Stimulated activated naive B cell treated with anti-CD40 and anti-IgM and Interleukin-4, amounts not matched to agents 10 μg/mL and 1 μg/mL and 100 μg/mL, for 72 hours (primary cell): ENCODE data around the gene KCNK10.

Experiments used
- ATAC-seq, 2 donors: fragments of 150-1000 bp; cut with Tn5 transposase; replicated peaks; 2 replicates each; pipeline ENCODE4 v1.10.0; 2021; ENCODE audit warnings: moderate library complexity in 1 of 2
- DNase-seq: peaks from one replicate; pipeline ENCODE4 v3.0.0; 2021
- H3K27ac Mint-ChIP-seq: one replicate; pipeline ENCODE4 v1.8.0; 2022; ENCODE audit warnings: mild to moderate bottlenecking, mixed read lengths
- H3K27me3 Mint-ChIP-seq, 2 donors: one replicate each; pipeline ENCODE4 v1.8.0; 2022; ENCODE audit warnings: mixed read lengths in 2 of 2
- H3K36me3 Mint-ChIP-seq, 2 donors: one replicate each; pipeline ENCODE4 v1.8.0; 2022; ENCODE audit warnings: mixed read lengths in 2 of 2, mild to moderate bottlenecking in 1 of 2
- H3K4me1 Mint-ChIP-seq, 2 donors: one replicate each; pipeline ENCODE4 v1.8.0; 2022; ENCODE audit warnings: mixed read lengths in 2 of 2, mild to moderate bottlenecking in 1 of 2
- H3K4me3 Mint-ChIP-seq, 2 donors: one replicate each; pipeline ENCODE4 v1.8.0; 2022; ENCODE audit warnings: mild to moderate bottlenecking in 2 of 2, mixed read lengths in 2 of 2, moderate library complexity in 1 of 2
- H3K9me3 Mint-ChIP-seq, 2 donors: one replicate each; pipeline ENCODE4 v1.8.0; 2022; ENCODE audit warnings: mixed read lengths in 2 of 2, mild to moderate bottlenecking in 1 of 2

KCNK10 gene

GRCh38 chr14:88185843-88186242, 137.2 kb downstream of the KCNK10 start:
- H3K4me1 Mint-ChIP-seq, result peaks cover 7 to 11% of the 10 kb centered on the region in 2 donors
- no peaks in the 10 kb centered on the region for H3K9me3 Mint-ChIP-seq
- ATAC-seq (no peak), DNase-seq (no peak)
- H3K27ac Mint-ChIP-seq, result no peak overlapping the region
- peaks cover 3 to 14% of the 10 kb centered on the region in 2 donors for H3K27me3 Mint-ChIP-seq
- H3K4me3 Mint-ChIP-seq, result no peak overlapping the region
- H3K36me3 Mint-ChIP-seq, result no peaks in the 10 kb centered on the region

- Mint-ChIP-seq H3K27me3 (peaks cover 3 to 14% of the 10 kb centered on the region in 2 donors), H3K9me3 (no peaks in the 10 kb centered on the region), H3K27ac (no peak overlapping the region), H3K36me3 (no peaks in the 10 kb centered on the region), H3K4me1 (peaks cover 7 to 11% of the 10 kb centered on the region in 2 donors), H3K4me3 (no peak overlapping the region)
- no peak for DNase-seq
- ATAC-seq, result no peak
Measured at GRCh38 chr14:88184956-88185355, 138.1 kb downstream of the KCNK10 start.

- Mint-ChIP-seq H3K27me3 (peaks cover 3 to 7% of the 10 kb centered on the region in 2 donors), H3K4me3 (no peak overlapping the region), H3K9me3 (no peaks in the 10 kb centered on the region), H3K27ac (no peak overlapping the region), H3K36me3 (no peaks in the 10 kb centered on the region), H3K4me1 (peaks cover 4 to 5% of the 10 kb centered on the region in 2 donors)
- no peak for ATAC-seq
- DNase-seq, result no peak
Measured at GRCh38 chr14:88181072-88181471, 142.0 kb downstream of the KCNK10 start.

GRCh38 chr14:88179716-88180115, 143.4 kb downstream of the KCNK10 start:
- no peaks in the 10 kb centered on the region for H3K9me3 Mint-ChIP-seq
- peaks cover 0 to 3% of the 10 kb centered on the region in 2 donors for H3K27me3 Mint-ChIP-seq
- no peak overlapping the region for H3K4me3 Mint-ChIP-seq
- ATAC-seq (peak; percentile 14 to 29), DNase-seq (no peak)
- H3K36me3 Mint-ChIP-seq, result no peaks in the 10 kb centered on the region
- no peak overlapping the region for H3K27ac Mint-ChIP-seq
- H3K4me1 Mint-ChIP-seq, result peaks cover 4 to 5% of the 10 kb centered on the region in 2 donors

GRCh38 chr14:88170333-88170732, 152.7 kb downstream of the KCNK10 start:
- peaks cover 0 to 1% of the 10 kb centered on the region in 2 donors for H3K9me3 Mint-ChIP-seq
- no peaks in the 10 kb centered on the region for H3K4me1 Mint-ChIP-seq
- DNase-seq (no peak), ATAC-seq (no peak)
- H3K4me3 Mint-ChIP-seq, result no peak overlapping the region
- H3K36me3 Mint-ChIP-seq, result peaks cover 0 to 3% of the 10 kb centered on the region in 2 donors
- H3K27me3 Mint-ChIP-seq, result peaks cover 28 to 29% of the 10 kb centered on the region in 2 donors
- no peak overlapping the region for H3K27ac Mint-ChIP-seq

DNA sequence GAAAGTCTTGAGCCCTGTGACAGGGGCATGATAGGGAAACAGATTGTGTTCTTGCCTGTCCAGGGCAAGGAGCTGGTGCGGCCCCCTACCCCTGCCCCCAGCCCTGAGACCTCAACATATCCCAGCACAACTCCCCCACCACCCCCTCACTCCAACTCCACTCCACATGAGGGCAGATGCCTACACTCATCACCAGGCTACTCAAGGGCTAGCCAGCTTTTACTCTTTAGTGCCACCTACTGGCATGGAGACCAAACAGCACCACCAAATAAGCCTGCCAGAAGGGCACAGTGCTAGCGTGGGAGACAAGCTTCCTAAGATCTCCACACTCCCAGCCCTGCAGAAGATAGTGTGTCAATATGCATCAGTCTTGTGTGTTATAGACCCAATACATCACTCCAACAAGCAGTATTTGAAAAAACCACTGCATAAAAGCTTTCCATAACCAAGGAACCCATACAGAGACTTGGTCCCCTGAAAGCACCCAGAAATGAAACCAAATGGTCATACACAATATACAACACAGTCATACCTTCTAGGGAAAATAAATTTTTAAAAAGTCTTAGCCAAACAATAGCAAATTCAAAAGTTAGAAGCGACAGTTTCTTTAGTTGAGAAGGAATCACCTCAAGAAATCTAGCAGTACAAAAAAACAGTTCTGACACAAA, 154.4 kb downstream of the KCNK10 start:
- DNase-seq (peak; percentile 24), ATAC-seq (peak; percentile 90 to 92)
- Mint-ChIP-seq H3K36me3 (peaks cover 0 to 3% of the 10 kb centered on the region in 2 donors), H3K27me3 (peaks cover 37 to 42% of the 10 kb centered on the region in 2 donors), H3K27ac (no peak overlapping the region), H3K4me1 (peaks cover 4 to 5% of the 10 kb centered on the region in 2 donors), H3K4me3 (no peak overlapping the region), H3K9me3 (peaks cover 0 to 1% of the 10 kb centered on the region in 2 donors)

- no peak overlapping the region for H3K27ac Mint-ChIP-seq
- peaks cover 0 to 3% of the 10 kb centered on the region in 2 donors for H3K36me3 Mint-ChIP-seq
- H3K4me3 Mint-ChIP-seq, result no peak overlapping the region
- H3K4me1 Mint-ChIP-seq, result peaks cover 4 to 5% of the 10 kb centered on the region in 2 donors
- peaks cover 0 to 1% of the 10 kb centered on the region in 2 donors for H3K9me3 Mint-ChIP-seq
- ATAC-seq (no peak), DNase-seq (no peak)
- peaks cover 37 to 42% of the 10 kb centered on the region in 2 donors for H3K27me3 Mint-ChIP-seq
Measured at GRCh38 chr14:88168025-88168424, 155.0 kb downstream of the KCNK10 start.

GRCh38 chr14:88166616-88167015, 156.5 kb downstream of the KCNK10 start:
- H3K9me3 Mint-ChIP-seq, result peaks cover 0 to 1% of the 10 kb centered on the region in 2 donors
- DNase-seq (no peak), ATAC-seq (no peak)
- H3K27ac Mint-ChIP-seq, result no peak overlapping the region
- no peak overlapping the region for H3K4me3 Mint-ChIP-seq
- H3K4me1 Mint-ChIP-seq, result peaks cover 4 to 5% of the 10 kb centered on the region in 2 donors
- H3K36me3 Mint-ChIP-seq, result peaks cover 0 to 3% of the 10 kb centered on the region in 2 donors
- H3K27me3 Mint-ChIP-seq, result peaks cover 27 to 34% of the 10 kb centered on the region in 2 donors

DNA sequence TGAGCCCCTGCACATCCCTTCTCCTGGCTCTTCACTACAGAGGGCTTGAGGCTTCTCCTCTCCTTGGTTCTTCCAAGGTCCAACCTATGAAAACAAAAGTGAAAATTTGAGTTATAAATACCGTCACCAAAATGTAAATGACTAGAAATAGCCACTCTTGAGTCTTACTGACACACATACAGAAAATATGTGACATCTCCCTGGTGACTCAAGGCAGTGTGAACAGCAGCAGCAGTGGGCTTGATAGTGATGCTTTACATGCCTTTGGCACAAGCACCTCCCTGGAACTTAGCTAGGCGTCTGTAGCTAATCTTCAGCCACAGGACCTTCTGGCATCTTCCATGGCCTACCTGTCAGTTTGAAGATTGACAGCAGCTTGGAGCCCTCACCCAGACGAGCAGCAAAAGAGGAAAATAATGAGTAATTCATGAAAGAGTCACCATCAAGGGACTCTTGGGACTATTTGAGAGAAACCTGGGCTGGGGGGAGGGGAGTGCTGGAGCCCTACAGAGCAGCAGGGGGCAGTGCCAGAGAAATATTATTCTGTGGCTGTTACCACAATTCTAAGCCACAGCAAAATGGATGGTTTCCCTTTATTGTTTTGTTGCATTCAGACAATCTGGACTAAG, 158.0 kb downstream of the KCNK10 start:
- ATAC-seq (peak; percentile 38 to 48), DNase-seq (no peak)
- H3K27ac Mint-ChIP-seq, result no peak overlapping the region

DNA sequence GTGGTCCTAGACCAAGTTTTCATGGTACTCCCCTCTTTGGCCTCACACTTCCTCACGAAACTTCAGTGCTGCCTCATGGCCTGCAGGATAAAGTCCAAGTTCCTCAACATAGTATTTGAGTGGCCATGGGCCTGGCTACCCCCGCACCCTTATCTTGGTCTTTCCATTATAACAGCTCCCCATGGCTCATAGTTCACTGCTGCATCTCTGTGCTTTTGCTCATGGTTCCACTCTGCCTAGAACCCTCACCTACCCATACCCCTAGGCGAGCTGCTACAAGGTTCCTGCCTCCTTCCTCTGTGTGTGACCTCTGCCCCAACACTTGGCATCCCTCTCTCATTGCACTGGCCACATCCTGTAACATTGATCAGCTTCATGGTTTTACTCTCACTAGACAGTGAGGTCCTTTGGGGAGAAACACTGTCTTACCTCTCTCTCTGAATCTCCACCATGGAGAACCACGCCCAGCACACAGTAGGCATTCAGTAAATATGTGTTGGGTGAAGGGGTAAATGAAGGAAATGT, 159.3 kb downstream of the KCNK10 start:
- Mint-ChIP-seq H3K27ac (no peak overlapping the region), H3K27me3 (peaks cover 26 to 33% of the 10 kb centered on the region in 2 donors), H3K36me3 (no peaks in the 10 kb centered on the region), H3K4me3 (no peak overlapping the region), H3K9me3 (no peaks in the 10 kb centered on the region), H3K4me1 (peaks cover 4 to 5% of the 10 kb centered on the region in 2 donors)
- ATAC-seq, result no peak
- no peak for DNase-seq

More for the DNA sequence above, 158.0 kb downstream of the KCNK10 start:
- peaks cover 0 to 2% of the 10 kb centered on the region in 2 donors for H3K36me3 Mint-ChIP-seq
- no peaks in the 10 kb centered on the region for H3K9me3 Mint-ChIP-seq
- no peak overlapping the region for H3K4me3 Mint-ChIP-seq
- H3K4me1 Mint-ChIP-seq, result peaks cover 4 to 5% of the 10 kb centered on the region in 2 donors
- H3K27me3 Mint-ChIP-seq, result peaks cover 16 to 27% of the 10 kb centered on the region in 2 donors

- ATAC-seq, result no peak
- DNase-seq, result no peak
- no peak overlapping the region for H3K4me3 Mint-ChIP-seq
- no peaks in the 10 kb centered on the region for H3K4me1 Mint-ChIP-seq
- peaks cover 15 to 25% of the 10 kb centered on the region in 2 donors for H3K27me3 Mint-ChIP-seq
- no peaks in the 10 kb centered on the region for H3K36me3 Mint-ChIP-seq
- no peak overlapping the region for H3K27ac Mint-ChIP-seq
- no peaks in the 10 kb centered on the region for H3K9me3 Mint-ChIP-seq
Measured at GRCh38 chr14:88156127-88156526, 166.9 kb downstream of the KCNK10 start.

DNA sequence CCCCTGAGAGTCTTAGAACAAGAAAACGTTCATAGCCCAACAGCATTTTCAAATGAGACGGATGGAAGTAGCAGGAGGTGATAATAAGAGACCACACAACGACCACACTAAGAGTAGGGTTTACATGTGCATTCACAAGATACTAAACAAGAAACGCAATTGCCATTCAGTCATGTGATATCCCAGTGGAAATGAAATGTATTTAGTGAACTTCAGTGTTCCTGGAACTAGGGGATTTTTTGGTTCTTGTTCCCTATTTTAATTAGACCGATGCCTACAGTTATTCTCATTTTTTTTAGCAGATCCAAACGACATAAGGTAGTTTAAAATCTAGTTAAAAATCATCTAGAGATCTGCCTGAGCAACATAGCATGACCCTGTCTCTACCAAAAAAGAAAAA, 168.1 kb downstream of the KCNK10 start:
- ATAC-seq, result no peak

GRCh38 chr14:88154321-88154720, 168.7 kb downstream of the KCNK10 start:
- Mint-ChIP-seq H3K36me3 (no peaks in the 10 kb centered on the region), H3K27ac (no peak overlapping the region), H3K4me1 (no peaks in the 10 kb centered on the region), H3K4me3 (no peak overlapping the region), H3K9me3 (no peaks in the 10 kb centered on the region), H3K27me3 (peaks cover 13 to 16% of the 10 kb centered on the region in 2 donors)
- ATAC-seq (no peak), DNase-seq (no peak)

More for the DNA sequence above, 168.1 kb downstream of the KCNK10 start:
- no peak for DNase-seq
- H3K36me3 Mint-ChIP-seq, result no peaks in the 10 kb centered on the region
- H3K27me3 Mint-ChIP-seq, result peaks cover 18% of the 10 kb centered on the region in 2 donors
- H3K27ac Mint-ChIP-seq, result no peak overlapping the region
- H3K4me3 Mint-ChIP-seq, result no peak overlapping the region
- H3K4me1 Mint-ChIP-seq, result no peaks in the 10 kb centered on the region
- no peaks in the 10 kb centered on the region for H3K9me3 Mint-ChIP-seq

DNA sequence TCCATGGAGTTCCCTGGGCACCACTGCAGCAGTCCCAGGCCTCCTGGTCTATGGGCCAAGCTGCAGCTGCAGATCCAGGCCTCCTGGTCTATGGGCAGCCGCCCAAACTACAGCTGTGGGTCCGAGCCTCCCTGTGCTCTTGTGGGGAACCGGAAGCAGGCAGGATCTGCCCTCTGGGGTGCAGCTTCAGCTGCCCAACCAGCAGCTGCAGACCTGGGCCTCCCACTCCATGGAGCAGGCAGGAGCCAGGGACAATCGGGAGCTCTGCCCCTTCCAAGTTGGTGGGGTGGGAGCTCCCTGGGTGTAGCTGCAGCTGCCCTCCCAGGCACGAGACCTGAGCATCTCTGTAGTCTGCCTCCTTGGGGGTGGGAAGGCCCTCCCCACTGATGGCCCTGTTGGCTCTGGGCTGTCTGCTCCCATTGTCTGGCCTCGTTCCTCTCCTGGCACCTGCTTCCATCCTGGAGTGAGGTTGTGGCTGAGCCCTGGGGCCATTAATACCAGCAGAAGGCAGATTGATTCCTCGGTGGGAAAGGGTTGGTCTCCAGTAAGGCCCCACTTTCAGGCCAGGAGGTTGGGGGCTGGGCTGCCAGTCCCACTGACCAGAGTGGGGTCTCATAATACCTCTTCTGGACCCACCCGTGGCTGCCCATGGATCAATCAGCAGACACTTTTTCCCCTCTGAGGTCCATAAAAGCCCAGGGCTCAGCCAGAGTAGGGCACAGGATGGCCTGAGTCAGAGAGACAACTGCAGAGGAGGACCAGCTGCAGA, 176.0 kb downstream of the KCNK10 start:
- DNase-seq, result no peak
- no peak overlapping the region for H3K27ac Mint-ChIP-seq
- no peaks in the 10 kb centered on the region for H3K36me3 Mint-ChIP-seq
- H3K4me3 Mint-ChIP-seq, result no peak overlapping the region
- H3K4me1 Mint-ChIP-seq, result no peaks in the 10 kb centered on the region
- peaks cover 0 to 1% of the 10 kb centered on the region in 2 donors for H3K9me3 Mint-ChIP-seq
- ATAC-seq, result no peak
- H3K27me3 Mint-ChIP-seq, result peaks cover 5 to 18% of the 10 kb centered on the region in 2 donors
